AML-193 (cell line): Measurements from ENCODE around the gene NT5DC4.

Source experiments
- DNase-seq, 2 experiments: peaks; one replicate each; lab custom pipeline; 2025; lab: John Stamatoyannopoulos, UW

NT5DC4 gene

DNA sequence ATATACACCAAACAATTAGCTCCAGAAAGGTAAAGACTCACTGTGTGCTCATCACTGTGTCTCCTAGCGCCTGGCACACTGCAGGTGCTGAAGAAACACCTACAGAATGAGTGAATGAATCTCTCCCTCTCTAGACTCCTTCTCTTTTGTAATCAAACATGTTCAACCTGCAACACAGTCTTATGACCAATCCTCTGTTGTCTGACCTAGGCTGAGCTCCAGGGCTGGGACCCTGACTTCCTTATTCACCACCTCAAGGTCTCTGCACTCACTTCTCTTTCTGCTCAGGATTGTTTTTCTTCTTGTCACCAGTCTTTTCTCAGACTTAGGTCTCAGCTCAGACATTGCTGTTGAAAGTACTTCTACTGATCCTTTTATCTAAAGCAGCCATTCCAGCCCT lies 33.7 kb downstream of the NT5DC4 start:
- peak; percentile 52 to 68 for DNase-seq

DNA sequence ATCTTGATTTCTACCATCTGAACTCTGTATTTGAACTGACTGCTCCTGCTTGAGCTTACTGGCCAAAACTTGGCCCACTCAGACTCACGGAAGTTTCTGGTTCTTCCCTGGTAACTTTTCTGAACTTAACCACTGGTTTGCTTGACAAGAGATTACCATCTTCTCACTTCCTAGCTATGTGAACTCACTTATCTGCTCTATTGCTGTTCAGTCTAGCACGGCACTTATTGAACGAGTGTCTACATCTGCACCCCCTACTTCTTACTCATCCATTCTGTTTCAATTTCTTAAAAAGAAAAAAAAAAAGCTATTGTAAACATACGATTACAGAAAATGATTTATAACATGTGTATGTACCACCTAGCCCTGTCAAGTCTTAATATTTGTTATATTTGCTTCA lies 34.6 kb downstream of the NT5DC4 start:
- DNase-seq: no peak

DNA sequence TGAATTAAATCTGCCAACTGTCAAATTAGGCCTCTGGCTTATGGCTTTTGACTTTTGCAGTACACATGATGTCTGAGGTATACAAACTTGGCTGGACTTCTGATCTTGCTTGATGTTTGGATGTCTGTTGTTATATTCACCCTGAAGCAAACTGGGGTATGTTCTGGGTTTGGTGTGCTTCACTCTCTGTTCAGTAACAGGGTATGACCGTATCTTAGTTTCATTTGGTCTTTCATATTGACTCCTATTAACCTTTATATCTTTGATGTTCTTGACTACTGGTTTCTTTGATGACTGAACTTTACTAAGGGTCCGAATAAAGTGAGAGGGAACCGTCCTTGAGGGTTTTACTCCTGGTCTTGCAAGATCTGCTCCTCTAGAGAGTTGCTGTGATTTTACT lies 35.4 kb downstream of the NT5DC4 start:
- no peak for DNase-seq

DNA sequence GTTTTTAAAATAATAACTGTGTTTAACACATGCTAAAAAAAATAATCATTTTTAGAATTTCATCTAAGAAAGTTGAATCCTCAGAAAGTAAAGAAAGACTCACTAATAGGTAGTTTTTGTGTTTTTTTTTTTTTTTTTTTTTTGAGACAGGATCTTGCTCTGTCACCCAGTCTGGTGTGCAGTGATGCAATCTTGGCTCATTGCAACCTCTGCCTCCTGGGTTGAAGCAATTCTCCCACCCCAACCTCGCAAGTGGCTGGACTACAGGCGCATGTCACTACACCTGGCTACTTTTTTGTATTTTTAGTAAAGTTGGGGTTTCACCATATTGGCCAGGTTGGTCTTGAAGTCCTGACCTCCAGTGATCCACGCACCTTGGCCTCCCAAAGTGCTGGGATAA lies 36.4 kb downstream of the NT5DC4 start:
- DNase-seq: peak; percentile 26 to 28

DNA sequence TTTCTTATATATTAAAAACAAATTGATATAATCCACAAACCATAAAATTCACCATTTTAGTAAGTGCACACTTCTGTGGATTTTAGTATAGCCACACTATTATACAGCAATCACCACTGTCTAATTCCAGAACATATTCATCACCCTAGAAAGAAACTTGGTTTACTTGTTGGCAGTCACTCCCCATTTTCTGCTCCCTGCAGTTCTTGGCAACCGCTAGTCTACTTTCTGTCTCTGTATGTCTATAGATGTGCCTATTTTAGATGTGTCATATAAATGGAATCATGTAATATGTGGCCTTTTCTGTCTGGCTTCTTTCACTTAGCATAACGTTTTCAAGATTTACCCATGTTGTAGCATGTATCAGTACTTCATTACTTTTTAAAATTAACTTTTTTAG lies 37.9 kb downstream of the NT5DC4 start:
- DNase-seq: no peak

DNA sequence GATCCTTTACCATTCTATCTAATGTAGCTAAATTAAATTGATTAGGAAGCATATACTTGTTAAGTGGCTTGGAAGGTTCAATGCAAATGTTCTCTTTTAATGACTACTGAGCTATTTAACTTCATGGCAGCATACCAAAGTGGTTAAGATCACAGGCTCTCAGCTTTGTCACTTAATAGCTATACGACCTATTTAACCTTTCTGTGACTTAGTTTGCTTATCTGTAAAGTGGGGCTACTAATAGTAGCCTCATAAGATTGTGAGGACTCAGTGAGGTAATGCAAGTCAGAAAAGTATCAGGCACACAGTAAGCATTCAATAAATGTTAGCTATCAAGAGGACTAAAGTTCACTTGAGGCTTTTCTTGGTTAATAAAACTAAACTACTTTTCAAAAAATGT lies 39.3 kb downstream of the NT5DC4 start:
- DNase-seq: no peak

DNA sequence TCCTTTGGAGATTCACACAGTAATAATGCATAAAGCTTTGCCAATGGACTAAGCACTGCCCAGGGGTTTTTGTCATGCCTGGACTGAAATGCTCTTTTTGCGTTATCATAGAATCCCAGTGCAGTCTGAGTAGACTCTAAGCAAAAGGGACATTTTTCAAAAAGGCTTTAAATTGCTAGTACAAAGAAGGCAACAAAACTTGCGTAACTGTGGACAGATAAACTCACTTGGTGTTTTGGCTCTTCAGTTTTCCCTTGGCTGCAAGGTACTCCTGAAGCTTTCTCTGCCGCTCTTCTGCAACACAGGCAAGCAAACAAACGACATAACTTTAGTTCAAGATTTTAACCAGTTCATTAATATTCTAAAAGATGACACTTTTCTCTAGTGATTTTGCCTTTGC lies 41.5 kb downstream of the NT5DC4 start:
- DNase-seq: no peak

DNA sequence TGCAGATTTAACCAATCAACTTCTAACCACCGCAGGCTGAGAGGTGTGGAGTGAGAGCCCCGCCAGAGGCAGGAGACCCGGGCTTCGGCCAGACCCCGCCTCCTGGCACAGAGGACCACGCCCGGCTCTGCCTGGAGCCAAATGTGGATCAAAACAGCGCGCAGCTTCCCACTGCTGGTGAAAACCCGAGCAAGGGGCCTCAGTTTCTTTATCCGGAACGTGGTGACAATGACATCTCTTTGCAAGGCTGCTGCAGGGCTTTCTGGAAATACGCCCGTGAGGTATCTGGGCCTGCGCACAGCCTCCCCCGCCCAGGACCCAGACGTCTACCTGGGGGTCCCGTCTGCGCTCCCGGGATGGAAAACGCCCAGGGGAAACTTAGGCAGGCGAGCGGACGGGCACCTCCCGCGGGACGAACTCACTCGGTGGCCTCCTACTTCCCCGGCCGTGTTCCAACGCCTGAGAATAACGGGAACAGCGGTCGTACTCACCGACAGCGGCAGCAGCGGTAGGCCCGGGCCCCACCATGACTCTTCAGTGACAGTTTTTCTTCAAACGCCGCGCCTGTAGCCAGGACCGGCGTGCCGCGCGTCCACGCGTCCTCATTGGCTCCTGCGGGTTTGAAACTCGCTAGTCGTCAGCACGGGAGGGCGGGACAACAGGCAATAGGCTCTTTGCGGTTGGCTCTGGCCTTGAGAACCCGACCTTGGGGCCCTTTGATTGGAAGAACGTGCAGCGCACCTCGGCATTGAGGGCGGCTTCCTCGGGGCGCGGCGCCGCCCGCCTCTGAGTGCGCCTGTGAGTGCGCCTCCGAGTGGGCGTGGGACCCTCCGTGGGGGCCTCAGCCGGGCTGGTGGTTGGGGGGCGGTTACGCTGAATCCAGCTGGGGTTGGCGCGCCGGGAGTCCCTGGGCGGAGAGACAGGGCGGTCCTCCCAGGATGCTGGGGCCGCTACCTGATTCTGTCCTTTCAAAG lies 43.5 kb downstream of the NT5DC4 start, which contains the start of gene CKAP2L:
TSS of gene CKAP2L (minus strand) at position 539 of the 974 bp plus-strand sequence. CDS start at position 528, 11 bp downstream.
- DNase-seq: peak; percentile 94 to 96

DNA sequence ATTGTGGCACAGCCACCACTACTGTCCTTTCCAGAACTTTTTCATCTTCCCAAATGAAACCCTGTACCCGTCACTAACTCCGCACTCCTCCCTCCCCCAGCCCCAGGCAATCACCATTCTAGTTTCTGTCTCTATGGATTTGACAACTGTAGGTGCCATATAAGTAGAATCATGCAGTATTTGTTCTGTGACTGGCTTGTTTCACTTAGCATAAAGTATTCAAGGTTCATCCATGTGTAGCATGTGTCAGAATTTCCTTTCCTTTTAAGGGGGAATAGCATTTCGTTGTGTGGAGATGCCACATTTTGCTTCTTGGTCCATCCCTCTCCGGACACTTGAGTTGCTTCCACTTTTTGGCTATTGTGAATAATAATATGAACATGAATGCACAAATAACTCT lies 44.4 kb downstream of the NT5DC4 start:
- DNase-seq: no peak

DNA sequence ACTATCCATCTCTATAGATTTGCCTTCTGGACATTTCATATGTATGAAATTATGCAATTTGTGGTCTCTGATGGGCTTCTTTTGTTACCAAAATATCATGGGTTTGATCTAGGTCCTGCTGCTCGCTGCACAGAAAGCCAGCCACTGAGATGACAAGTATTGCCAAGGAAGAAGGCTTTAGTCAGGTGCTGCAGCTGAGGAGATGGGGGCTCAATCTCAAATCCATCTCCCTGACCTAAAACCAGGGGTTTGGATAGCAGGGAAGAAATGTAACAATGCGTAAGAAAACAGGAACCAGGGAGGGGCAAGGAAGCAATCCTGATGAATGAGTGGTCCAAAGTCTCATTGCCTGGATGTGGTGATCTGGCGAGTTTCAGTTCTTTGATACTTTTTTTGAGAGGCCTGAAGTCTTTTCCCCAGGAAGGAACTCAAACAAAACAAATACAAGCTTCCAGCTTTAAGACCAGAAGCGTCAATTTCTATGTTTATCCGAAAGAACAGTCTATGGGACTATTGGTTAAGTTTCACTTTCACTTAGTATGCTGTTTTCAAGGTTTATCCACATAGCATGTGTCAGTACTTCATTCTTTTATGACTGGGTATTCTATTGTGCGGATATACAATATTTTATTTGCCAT lies 47.0 kb downstream of the NT5DC4 start:
- no peak for DNase-seq

DNA sequence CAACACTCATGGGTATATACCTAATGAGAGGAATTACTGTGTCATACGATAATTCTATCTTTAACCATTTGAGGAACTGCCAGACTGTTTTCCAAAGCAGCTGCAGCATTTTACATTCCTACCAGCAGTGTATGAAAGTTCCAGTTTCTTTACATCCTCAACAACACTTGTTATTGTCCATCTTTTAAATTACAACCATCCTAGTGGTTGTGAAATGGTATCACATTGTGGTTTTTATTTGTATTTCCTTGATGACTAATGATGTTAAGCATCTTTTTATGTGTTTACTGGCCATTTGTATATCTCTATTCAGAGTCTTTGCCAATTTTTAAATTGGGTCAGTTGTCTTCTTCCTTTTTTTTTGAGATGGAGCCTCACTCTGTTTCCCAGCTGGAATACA lies 47.6 kb downstream of the NT5DC4 start:
- DNase-seq: no peak

DNA sequence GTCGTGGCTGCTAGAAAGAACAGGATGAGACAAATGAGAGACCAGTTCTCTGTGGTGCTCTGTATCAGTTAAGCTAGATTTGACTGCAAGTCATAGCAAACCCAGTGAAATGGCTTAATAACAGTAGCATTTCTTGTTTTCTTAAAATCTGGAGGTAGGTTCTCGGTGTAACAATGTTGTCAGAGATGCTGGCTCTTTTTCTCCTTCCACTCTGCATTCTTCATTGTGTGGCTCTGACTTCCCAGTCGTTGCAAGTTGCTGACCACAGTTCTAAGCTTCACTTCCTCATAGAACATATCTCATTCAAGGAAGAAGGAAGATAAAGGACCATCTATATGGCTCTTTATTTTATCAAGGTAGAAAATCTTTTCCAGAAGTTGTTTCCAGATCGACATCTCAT lies 51.5 kb downstream of the NT5DC4 start:
- peak; percentile 51 to 70 for DNase-seq

DNA sequence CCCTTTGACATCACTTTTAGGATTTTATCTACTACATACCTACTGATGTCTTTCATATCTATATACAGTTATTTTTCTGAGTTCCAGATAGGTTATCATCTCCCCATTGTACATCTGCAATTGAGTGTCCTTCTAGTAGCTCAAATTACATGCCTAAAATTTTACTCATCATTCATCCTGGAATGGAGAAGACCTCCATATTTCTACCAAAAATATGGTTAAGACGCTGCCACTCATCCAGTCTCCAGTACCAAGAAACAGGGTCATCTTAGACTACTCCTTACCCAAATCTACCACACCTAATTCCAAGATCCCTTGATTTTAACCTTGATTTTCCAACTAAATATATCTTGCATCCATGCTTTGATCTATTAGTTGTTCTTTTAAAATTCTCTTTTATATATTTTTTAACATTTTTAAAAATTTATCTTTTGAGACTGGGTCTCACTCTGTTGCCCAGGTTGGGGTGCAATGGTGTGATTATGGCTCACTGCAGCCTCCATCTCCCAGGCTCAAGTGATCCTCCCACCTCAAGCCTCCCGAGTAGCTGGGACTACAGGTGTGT lies 52.2 kb downstream of the NT5DC4 start:
- DNase-seq: no peak

DNA sequence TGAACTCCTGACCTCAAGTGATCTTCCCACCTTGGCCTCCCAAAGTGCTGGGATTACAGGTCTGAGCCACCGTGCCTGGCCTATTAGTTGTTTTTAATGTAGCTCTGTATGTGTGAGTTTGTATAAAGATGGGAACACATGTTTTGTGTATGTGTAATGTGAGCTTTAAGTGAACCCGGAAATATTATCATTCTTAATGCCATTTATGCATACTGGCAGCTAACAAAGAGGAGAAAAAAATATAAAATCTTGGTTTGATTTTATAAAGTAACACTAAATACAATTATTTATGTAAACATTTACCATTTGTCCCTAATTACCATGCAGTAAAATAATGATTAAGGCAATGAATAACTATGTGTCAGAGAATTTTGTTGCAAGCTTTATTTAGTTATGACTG lies 52.7 kb downstream of the NT5DC4 start:
- DNase-seq: no peak

DNA sequence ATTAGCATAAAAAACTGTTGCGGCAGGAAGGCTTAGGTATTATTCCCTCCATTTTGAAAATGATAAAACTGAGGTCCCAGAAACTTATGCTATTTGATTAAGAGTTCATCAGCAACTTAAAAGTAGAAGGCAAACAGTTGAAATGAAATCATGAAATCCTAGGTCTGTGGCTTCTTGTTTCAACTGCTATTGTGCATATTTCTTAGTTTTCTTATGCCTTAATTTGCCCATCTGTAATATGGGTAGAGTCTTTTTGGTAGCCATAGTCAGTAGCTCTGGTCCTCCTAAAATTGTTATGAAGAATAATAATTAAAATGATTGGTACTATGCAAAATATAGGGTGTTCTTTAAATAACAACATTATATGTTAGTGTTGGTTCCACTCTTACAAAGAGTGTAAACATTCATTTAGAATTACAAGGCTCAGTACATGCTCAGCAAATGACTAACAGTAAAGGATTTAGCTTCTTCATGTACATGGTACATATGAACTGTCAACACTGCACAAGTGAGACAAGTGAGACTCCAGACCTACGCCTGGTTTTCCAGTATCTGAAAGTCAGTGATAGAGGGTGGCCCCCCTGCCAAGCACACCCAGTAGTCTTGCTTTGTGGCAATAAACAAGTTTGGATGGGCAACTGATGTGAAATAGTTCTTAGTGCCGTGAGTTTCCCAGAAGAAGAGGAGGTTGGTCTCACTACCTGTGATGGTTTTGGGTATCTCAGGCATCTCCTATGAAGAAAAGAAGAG lies 53.9 kb downstream of the NT5DC4 start:
- no peak for DNase-seq

DNA sequence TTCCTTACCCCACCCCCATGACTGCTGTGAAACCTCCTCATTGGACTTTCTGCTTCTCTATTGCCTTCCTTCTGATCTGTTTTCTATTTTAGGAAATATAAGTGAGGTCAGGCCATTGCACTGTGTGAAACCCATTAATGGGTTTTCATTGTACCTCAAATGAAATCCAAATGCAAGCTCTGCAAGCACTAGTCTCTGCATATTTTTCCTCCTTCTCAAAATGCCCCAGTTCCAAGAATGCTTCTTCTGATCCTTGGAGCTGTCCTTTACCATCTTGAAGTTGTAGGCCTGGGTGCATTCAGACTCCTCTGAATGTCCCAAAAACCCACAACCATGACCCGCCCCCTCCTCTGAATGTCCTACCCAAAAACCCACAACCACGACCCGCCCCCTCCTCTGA lies 55.3 kb downstream of the NT5DC4 start:
- DNase-seq: no peak

DNA sequence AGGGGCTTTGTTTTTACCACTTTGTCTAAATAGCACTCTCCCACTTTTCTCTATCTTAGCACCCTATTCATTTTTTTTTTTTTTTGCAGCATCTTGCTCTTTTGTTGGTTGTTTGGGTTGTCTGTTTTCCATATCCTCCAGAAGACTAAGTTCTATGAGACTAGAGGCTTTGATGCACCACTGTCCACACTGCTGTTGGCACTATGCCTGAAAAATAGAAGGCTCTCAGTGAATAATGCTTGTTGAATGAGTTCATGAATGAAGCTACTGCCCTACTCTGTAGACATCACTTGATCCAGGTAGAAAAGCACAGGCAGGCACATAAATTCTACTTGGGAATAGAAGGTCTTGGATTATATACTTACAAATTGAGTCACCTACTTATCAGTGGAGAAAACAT lies 56.2 kb downstream of the NT5DC4 start:
- DNase-seq: no peak

DNA sequence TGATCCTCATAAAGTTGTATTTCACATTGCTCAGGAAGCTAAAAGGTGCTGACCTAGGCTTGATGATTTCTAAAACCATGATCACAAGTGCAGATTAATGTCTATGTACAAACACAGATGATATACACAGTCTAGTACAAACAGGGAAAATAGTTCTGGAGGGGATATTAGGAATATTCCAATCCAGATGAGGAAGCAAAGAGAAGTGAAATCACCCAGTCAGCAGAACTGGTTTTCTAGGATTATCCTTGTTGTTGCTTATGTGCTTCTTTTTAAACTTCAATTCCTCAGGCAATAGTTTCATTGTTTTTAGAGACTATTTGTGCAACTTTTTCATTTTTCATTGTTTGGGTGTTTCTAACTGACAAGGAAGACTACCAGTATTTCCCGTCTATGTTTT lies 58.8 kb downstream of the NT5DC4 start:
- no peak for DNase-seq

DNA sequence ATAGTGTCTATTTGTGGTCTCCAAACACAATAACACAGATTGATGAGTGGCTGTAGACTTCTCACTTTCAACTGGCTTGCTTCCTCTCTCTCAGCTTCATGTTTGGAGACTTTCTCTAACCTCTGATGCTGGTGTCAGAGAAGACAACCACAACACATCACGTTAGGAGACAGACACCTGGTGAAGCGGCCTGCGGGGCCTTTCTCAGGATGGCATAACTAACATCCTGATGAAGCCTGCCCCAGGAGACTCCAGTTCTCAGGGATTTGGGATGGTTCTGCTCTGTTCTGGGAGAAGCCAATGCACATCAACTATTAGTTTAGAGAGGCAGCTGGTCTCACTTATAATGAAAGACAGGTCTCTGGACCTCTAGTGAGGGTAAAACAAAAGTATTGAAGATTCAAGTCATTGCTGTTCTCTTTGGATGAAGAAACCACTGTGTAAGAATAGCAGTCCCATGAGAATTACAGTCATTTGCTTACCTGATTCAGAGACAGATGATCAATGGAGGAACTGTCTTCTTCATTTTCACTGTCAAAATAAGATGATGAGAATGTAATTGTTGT lies 61.5 kb downstream of the NT5DC4 start:
- DNase-seq: no peak

DNA sequence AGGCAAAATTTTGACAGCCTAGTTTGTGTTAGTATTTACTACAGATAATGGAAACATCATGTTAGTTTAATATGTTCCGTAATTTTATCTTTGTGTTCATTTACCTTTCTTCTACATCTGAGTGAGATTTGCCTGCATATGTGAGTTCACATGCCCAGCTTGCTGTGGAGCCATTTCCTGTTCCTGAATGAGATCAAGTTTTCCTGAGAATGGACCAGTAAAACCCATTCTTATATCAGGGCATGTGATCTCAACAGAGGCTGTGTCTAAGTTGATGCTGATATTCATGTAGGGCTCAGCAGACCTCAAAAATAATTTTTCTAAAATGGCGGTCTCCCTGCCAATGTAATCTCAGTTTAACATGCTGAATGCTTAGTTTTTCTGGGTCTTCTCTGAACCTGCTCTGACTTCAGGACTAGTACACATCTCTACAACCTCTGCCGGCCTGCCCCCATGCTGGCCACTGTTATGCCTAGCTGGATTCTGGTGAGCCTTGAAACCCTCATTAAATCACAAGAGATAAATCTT lies 62.4 kb downstream of the NT5DC4 start:
- no peak for DNase-seq
